AG04449 (cell line): ENCODE data around the gene CTSD.
A peak's percentile ranks its signal among the peaks of the same experiment; 100 is the strongest.

ENCODE experiments used
- CTCF ChIA-PET: fragments of 350-600 bp; formaldehyde crosslinking; extraction: SDS; loops from one replicate; lab custom pipeline; 2021; ENCODE audit warnings: antibody characterized with exemption; lab: Yijun Ruan, JAX
- POLR2A ChIA-PET: fragments of 400-600, 350-600 bp; formaldehyde crosslinking; extraction: SDS; loops from one replicate; lab custom pipeline; 2020; ENCODE audit warnings: antibody characterized with exemption, inconsistent platforms; lab: Yijun Ruan, JAX
- DNase-seq: peaks from one replicate; pipeline ENCODE4 v3.0.0-alpha.2; 2010; ENCODE audit warnings: low read depth, low spot score
- H3K4me3 ChIP-seq: 2 replicates; pipeline ENCODE4 v1.5.1; 2011; ENCODE audit warnings: low read depth, mild to moderate bottlenecking, control low read depth, low read length
- CTCF ChIP-seq: IDR thresholded peaks from one replicate; pipeline ENCODE4 v1.5.1; 2011; ENCODE audit warnings: mild to moderate bottlenecking, moderate library complexity, low read length, control low read depth, inconsistent platforms; ENCODE audit not compliant: insufficient read depth; ENCODE audit errors: missing control alignments

CTSD gene

GRCh38 chr11:1767399-1768140, 3.8 kb upstream of the CTSD start:
- H3K4me3 ChIP-seq, result no peak overlapping the region
- DNase-seq, result no peak
- CTCF ChIA-PET, result interaction anchor here (1.2 kb wide), 2 partner anchors 65 to 74 kb away, joined by 3 to 4 read pairs; no protein-coding TSS in a partner anchor
- POLR2A ChIA-PET, result no interaction called here
- TF ChIP-seq CTCF, result no peak

DNA sequence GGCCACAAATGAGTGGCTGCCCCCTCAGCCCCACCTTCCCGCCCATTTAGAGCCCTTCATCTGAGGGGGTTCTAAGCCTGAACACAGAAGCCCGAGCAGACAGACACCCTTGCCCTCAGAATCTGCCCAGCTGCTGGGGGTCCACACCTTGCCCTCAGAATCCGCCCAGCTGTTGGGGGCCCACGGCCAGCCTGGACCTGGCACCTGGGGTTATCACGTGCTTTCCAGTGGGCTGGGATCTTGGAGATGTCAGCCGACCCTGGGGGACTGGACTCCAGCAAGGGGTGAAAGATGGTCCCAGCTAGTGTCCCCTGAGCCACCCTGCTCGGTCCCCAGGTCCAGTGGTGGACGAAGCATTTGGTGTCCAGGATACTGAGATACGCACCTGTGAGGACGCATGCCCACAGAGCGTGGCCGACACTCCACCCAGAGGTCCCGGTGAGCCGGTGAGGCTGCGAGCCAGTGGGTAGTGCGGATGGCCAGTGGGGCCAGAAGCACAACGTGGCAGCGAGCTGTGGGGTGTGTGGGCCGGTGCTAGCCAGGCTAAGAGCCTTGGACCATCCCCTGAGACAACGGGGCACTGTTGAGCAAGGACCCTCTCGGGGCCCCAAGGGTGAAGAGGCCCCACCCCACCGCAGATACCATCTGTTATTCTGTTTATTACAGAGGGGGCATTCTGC, 3.1 kb upstream of the CTSD start:
- POLR2A ChIA-PET, result no interaction called here
- DNase-seq, result no peak
- H3K4me3 ChIP-seq, result no peak overlapping the region
- CTCF ChIA-PET, result interaction anchor here (0.7 to 1.2 kb wide), 3 partner anchors 38 to 73 kb away, joined by 3 to 4 read pairs (median 3); no protein-coding TSS in a partner anchor
- TF ChIP-seq CTCF, result no peak

DNA sequence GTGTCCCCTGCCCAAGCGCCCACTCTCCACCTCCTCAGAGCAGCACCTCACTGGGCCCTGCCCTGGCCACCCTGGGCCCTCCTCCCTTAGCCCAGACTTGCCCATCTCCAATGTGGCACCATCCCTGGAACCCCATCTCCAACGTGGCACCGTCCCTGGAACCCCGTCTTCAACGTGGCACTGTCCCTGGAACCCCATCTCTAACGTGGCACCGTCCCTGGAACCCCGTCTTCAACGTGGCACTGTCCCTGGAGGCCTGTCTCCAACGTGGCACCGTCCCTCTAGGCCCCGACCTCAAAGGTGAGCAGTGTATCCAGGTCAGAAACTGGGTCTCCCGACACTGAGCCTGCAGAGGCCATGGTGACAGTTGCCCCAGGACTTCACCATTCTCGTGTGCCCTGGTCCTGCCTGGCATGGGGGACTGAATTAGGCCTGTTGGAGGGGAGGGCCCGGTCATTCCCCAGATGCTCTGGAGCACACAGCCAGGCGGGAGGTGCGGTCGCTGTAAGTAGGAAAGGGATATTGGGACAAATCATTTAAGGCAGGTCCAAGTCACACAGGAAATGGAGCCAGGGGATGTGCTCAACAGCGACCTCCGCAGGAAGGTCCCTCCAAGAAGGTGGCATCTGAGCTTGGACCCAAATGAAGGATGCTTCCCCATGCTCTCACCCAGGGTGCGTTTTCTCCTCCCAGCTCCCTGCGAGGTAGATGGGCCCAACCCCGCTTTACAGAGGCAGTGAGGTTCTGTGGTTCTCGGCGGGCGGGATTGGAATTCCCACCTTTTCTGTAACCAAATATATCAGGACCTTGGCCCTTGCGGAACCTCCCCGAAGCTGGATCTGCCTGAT, 2.4 kb upstream of the CTSD start:
- no peak for DNase-seq
- POLR2A ChIA-PET, result no interaction called here
- TF ChIP-seq CTCF, result no peak
- no peak overlapping the region for H3K4me3 ChIP-seq
- CTCF ChIA-PET, result interaction anchor here (0.7 kb wide), 1 partner anchor 39 kb away, joined by 3 read pairs; no protein-coding TSS in a partner anchor

GRCh38 chr11:1763336-1763795, 361 bp downstream of the CTSD start:
- peak overlapping the region; percentile 84 for H3K4me3 ChIP-seq
- POLR2A ChIA-PET, result interaction anchor here (0.6 to 1.0 kb wide), 3 partner anchors 14 to 69 kb away, joined by 3 read pairs; no protein-coding TSS in a partner anchor
- no peak for TF ChIP-seq CTCF
- DNase-seq, result no peak
- CTCF ChIA-PET, result interaction anchor here (1.8 kb wide), 1 partner anchor 69 kb away, joined by 8 read pairs; no protein-coding TSS in a partner anchor

GRCh38 chr11:1762537-1763302, 1.0 kb downstream of the CTSD start:
- POLR2A ChIA-PET, result interaction anchor here (0.8 kb wide), 1 partner anchor 13 kb away, joined by 4 read pairs; the partner anchor contains the start of gene IFITM10
- CTCF ChIA-PET, result interaction anchor here (1.2 to 1.8 kb wide), 2 partner anchors 69 to 70 kb away, joined by 8 to 9 read pairs; no protein-coding TSS in a partner anchor
- H3K4me3 ChIP-seq, result peak overlapping the region; percentile 84
- no peak for TF ChIP-seq CTCF
- no peak for DNase-seq
